DMS79 treated with DMSO at 0.1 percent for 48 hours (cell line): ENCODE results near the gene ZNF423.

Experiments
- DNase-seq: peaks from one replicate; lab custom pipeline; 2025; lab: John Stamatoyannopoulos, UW

ZNF423 gene

DNA sequence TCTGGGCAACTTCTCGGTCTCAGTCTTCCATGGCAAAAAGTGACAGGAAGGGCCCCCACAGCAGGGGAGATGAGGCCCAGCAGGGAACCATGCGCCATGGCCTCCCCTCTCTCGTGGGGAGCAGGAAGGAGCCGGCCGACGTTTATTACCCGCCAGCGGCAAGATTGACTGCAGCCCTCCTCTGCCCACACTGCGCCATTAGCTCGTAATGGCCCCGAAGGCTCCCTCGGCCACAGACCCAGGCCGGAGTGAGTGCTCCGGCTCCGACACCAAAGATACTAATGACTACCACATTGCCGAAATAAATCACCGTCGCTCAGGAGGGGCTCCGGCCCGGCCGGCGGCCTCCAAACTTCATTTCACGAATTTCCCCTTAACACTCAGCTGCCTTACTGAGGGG lies 255.4 kb downstream of the ZNF423 start:
- no peak for DNase-seq

GRCh38 chr16:49599704-49600103 lies 256.2 kb downstream of the ZNF423 start:
- no peak for DNase-seq

DNA sequence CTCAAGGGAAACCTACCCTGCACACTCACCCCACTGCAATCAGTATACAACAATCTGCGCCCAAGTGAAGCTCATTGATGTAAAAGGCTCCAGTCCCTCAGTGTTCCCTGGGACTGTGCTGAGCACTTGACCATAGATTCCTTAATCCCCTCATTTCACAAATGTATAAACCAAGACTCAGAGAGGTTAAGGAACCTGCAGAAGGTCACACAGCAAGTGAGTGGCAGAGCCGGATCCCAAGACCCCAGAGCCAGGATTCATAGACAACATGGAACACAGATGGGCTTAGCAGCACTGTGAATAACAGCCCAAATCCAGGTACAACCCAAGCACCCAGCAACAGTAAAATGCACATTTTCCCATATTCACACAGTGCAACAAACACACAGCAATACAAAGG lies 256.6 kb downstream of the ZNF423 start:
- no peak for DNase-seq

DNA sequence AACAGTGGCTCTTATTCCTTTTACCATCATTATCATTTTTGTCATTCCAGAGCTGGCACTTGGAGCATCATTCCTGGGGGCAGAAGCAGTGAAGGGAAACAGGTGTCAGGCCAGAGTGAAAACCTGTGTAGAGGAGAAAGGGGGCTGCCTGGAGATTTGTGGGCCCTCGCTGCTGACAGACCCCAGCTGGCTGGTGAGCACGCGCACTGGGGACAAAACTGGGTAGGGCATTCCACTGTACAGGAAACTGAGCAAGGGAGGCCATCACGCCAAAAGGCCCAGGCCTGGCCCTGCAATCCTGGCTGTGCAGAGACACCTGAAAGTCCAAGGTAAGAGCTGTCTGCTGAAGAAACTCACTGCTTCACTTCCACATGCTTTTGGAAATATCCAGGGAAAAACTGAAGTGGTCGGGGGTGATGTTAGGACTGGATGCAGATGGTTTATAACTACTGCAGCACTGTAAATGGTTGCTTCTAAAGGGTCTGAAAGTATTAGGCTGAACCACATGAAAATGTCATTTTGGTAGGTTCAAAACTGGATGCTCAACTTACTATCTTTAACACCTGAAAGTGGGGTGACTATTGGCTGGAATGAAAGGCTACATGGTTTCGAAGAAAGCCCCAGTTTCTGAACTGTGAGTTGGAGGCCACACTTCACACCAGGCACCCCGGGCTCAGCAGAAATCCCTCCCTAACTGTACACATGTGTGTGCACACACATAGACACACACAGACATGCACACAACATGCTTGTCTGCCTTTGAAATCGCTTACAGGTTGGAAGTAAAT lies 257.3 kb downstream of the ZNF423 start:
- no peak for DNase-seq

- DNase-seq: no peak
These were observed 258.1 kb downstream of the ZNF423 start for GRCh38 chr16:49597796-49598195.

DNA sequence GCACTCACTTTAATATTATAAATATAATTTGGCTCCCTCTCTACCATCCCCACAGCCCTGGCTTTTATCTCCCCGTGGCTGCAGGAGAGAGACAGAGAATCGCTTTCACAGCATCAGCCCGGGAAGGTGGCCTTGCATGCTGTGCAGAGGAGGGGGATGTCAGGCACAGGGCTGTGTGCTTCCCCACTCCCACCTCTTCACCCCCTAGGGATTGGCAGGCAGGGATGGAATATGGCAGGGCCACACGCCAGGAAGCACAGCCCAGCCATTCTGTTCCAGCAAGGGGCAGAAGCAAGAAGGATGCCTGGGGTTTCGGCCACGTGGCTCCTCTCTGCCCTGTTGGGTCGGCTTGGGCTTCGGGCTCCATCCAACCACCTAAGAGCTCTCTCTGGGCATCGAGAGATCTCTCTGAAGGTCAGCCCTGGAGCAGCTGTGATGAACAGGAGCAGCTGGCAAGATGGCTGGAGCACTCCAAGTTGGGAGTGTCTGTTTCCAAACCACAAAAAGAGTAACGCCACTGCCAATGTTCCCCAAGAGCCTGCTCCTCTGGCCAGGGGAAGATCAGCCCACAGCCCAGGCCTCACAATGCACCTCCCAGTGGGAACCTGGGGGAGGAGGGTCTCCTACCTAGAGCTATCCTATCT lies 259.1 kb downstream of the ZNF423 start:
- DNase-seq: no peak

DNA sequence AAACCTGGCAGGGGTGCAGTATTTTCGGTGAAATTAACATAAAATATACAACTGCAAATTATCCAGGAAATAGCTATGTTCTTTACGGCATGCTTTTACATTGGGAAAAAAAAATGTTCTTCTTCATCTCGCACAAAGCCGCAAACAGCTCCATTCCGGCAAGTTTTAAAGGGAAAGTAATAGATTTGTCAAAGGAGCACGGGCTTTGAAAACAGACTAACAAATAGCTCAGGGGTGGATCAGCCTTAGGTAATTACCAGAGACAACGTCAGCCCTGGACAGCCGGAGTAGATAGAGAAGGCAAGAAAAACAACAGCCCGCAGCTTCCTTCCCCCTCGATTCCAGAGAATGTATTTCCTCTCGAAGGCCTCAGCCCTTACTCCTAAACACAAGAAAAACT lies 259.8 kb downstream of the ZNF423 start:
- no peak for DNase-seq

GRCh38 chr16:49594685-49595498 lies 261.0 kb downstream of the ZNF423 start:
- no peak for DNase-seq

DNA sequence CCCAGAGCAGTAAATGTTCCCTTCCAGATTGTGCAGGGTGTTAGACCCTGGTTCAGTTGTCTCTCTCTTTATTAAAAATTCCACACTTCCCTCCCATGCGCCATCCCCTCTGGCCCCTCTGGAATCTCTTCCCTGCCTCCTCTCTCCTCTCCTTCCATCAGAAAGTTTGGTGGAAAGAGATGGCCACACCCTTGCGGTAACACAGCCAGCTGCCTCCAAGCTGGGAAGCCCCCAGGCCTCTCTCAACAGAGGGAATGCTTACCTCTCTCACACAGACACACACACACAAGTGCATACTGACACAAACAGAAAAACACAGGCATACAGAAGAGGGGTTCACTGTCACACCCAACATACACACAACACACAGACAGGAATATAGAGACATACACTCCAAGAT lies 261.8 kb downstream of the ZNF423 start:
- DNase-seq: no peak

DNA sequence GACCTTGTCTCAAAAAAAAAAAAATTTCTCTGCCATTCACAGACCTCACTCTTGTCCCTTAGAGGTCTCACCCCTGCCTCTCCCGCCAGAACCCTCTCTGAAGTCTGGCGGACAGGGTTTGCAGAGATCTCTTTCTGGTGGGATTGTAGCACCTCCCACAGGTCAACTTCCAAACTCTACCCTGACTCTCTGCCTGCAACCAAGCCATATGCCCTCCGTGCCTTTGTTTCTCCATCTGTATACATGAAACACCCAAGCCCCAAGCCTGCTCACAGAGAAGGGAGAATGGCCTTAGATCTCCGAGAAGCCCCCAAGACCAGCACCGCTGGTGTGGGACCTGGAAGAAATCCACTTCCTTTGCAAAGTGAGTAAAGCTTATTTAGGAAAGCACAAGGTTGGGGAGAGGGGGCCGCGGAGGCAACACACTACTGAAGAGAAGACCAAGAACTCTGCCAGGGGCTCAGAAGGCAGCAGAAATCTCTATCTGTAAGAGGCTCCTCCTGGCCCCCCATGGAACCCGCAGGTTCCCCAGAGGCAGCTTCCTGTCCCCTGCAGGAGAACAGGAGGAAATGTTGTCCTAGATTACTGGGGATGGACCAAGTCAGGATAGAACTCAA lies 262.4 kb downstream of the ZNF423 start:
- no peak for DNase-seq

GRCh38 chr16:49592546-49593423 lies 263.1 kb downstream of the ZNF423 start:
- no peak for DNase-seq

DNA sequence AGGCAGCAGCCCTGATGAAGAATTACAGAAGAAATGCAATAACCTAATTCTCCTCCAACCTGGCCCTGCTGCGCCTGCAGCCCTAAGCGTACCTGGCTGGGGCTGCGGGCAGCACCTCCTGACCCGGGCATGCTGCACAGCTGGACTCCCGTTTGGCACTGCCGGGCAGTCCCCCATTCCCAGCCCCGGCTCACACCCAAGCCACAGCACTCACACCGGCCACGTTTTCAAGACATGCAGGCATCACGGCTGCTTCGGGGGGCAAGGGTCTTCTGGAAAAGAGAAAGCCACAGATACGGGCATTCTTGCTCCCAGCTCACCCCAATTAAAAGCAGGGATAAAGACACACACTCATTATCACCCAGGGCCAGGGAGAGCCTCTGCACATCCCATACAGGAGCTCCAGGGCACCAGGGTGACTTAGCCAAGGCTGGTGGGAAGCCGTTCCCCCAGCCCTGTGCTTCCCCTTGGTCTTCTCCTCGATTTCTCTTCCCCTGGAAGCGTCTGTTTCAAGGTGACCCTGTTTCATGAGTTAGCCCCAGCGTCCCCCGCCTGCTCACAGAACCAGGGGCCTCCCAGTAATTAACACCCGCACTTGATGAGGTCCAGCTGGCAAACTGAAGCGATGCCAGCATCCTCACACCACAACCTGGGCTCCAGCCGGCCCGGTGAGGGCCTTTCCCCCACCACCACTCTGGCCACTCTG lies 265.6 kb downstream of the ZNF423 start:
- no peak for DNase-seq

DNA sequence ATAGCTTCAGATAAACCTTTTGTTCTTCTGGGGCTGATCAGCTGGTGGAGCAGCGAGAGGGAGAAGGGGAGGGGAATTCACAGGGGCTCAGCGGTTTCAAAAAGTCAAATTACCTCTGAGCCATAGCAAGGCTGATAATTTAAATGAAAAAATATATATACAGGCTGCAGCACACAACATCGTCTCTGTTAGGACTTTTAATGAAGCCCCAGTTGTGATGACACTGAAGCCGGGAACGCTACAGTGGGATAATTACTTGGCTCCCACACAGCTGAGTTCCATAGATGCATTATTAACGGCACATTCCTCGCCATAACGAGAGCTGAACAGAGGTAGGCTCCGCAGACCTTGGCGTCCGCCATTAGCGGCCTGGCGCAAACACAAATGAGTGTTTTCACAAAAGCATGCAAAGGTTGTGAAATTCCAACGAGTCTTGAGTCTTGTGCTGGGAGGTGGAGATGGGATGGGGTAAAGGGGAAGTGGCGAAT lies 266.3 kb downstream of the ZNF423 start:
- no peak for DNase-seq

DNA sequence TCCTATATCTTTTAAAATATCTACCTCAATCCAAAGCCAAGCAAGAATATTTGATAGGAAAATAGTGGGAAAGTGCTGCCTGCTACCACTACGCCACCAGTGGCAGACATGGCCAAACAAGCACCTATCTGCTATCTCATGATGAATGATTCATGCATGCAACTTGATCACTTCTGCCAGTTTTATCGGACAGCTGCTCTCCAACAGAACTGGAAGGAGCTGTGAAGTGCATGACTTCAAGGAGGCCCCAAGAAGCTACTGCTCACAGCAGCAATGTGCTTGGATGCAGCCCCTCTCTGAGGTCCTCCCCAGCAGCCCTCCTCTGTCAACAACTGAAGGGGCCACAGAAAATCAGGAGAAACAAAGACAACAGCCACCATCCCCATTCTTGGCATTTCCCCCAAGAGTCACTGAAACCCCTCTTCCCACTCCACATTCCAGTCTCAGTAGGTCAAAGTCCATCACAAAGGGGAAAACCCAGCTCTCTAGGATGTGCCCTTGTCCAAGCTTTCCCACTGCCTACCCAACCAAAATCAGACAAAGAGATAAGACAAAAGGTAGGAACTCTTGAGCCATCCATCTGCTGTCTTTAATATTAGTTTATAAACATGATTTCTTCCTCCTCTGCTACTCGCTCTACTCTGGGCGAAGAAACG lies 267.1 kb downstream of the ZNF423 start:
- no peak for DNase-seq

DNA sequence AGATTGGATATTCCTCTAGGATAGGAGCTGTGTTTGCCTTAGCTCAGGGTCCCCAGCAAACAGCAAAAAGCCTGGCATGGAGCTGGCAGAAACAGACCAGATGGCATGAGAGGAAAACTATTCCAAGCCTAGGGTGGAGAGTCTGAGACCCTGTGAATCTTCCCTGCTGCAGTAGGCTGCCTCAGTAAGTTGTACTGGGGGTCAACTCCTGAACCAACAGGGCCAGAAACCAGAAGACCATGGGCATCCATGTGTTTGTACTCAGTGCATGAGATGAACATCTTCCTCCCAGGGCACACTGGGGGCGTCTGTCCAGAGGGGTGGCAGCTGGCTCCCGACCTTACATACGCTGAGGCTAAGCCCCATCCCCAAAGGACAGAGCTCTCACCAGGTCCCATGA lies 267.9 kb downstream of the ZNF423 start:
- DNase-seq: no peak

DNA sequence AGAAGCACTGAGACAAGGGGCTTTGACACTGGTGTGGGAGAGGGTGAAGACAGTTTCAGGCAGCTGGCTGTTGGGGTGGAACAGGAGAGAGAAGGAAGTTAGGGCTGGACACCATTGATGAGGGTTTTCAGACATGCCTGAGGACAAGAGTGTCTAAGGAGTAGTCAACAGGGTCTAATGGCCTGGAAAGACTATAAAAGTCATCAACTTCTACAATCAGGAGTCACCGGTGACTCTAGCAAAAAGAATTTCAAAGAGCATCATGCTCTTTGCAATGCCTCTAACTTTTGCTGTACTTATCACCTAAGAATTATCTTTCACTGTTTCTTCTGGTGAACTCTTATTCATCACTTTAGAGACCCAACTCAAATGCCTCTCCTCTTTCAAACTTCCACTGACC lies 268.4 kb downstream of the ZNF423 start:
- no peak for DNase-seq

DNA sequence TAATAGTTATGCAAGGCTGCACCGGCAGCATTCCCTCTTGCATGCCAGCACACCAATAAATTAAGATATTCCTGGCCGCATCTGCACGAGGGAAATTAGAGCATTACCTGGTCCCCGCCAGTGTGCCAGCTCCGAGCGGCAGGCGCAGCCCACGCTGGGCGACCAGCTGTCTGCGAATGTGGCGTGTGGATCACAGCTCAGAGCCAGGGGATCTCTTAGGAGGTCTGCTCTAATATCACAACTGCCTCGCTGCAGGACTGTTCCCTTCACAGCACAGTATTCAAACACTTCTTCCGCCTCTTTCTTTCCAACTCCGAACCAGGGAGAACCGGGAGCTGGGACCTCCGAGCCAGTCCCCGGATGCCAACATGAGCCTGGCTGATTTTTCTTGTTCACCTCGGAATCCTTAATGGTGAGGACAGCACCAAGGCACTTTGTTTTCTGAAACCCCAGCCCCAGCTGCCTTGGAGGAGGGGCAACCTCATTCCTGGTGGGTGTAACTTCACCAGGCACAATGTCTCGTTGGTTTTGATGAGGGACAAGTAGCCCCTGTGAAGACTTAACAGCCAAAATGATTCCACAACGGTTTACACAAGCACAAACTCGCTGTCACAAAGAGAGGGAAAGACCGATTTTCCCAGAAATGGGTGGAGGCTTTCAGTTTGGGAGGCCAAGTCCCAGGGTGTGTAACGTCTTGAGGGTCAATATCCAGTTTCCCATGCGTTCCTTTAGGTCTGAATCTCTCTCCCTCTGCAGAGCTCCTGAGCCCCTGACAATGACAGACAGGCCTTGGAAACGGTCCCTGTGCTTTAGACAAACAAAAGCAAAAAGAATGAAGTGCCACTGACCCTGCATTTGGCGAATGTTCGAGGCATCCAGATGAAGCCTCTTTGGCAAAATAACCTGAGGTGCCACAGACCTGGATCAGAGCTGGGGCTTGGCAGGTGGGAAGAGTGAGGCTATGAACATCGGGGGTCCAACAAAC lies 269.2 kb downstream of the ZNF423 start:
- no peak for DNase-seq

GRCh38 chr16:49585143-49585832 lies 270.6 kb downstream of the ZNF423 start:
- no peak for DNase-seq
